ENCODE measurements around the gene VENTX.
A peak's percentile ranks its signal among the peaks of the same experiment; 100 is the strongest.

GRCh38 chr10:133258818-133259601 is 21.4 kb downstream of the VENTX start:
- TF ChIP-seq EZH2 (IDR thresholded peaks at IDR 0.05) (no peak), POLR2AphosphoS5 (IDR thresholded peaks at IDR 0.05; ENCODE audit: borderline replicate concordance, low read depth, low read length) (0 out of 2 replicates have a peak, but pooled peaks have one; percentile 15)

Data from SK-N-MC (cell line).